Measurements from ENCODE around the gene CRHBP.

- TF ChIP-seq, protein P1, sequence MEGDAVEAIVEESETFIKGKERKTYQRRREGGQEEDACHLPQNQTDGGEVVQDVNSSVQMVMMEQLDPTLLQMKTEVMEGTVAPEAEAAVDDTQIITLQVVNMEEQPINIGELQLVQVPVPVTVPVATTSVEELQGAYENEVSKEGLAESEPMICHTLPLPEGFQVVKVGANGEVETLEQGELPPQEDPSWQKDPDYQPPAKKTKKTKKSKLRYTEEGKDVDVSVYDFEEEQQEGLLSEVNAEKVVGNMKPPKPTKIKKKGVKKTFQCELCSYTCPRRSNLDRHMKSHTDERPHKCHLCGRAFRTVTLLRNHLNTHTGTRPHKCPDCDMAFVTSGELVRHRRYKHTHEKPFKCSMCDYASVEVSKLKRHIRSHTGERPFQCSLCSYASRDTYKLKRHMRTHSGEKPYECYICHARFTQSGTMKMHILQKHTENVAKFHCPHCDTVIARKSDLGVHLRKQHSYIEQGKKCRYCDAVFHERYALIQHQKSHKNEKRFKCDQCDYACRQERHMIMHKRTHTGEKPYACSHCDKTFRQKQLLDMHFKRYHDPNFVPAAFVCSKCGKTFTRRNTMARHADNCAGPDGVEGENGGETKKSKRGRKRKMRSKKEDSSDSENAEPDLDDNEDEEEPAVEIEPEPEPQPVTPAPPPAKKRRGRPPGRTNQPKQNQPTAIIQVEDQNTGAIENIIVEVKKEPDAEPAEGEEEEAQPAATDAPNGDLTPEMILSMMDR (IDR thresholded peaks at IDR 0.05): no peak
- TF ChIP-seq POLR2AphosphoS5 (IDR thresholded peaks at IDR 0.05) (no peak), EP300 (IDR thresholded peaks at IDR 0.05) (no peak), POLR2A (IDR thresholded peaks at IDR 0.05) (no peak)
Observed at GRCh38 chr5:76958991-76959767, 6.3 kb downstream of the CRHBP start.
